ENCODE results near the gene SYAP1.

DNA sequence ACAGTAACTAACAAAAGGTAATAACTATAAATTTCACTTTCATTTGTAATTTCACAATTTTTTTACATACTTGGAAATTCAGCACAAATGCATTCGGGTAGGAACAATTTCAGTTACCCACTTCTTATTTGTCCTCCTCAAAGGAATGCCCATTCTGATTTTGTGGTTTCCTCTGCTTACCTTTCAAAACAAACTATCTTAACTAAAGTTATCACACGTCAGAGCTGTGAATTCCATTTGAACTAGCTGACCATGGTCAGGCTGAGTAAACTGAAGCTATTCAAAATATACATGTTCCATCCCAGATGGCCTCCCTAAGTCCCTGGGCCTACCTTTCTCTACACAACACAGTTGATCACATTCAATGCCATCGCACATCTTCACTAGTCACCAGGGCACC, 11.4 kb upstream of the SYAP1 start:
- TF ChIP-seq SMC3 (conservative IDR thresholded peaks at IDR 0.05; ENCODE audit: poor library complexity) (no peak), EP300 (conservative IDR thresholded peaks at IDR 0.05; ENCODE audit: poor library complexity, severe bottlenecking) (no peak), EZH2 (IDR thresholded peaks at IDR 0.05; ENCODE audit: borderline replicate concordance, insufficient read depth, low read length, poor library complexity, severe bottlenecking) (no peak)
- TF ChIP-seq, protein P1, sequence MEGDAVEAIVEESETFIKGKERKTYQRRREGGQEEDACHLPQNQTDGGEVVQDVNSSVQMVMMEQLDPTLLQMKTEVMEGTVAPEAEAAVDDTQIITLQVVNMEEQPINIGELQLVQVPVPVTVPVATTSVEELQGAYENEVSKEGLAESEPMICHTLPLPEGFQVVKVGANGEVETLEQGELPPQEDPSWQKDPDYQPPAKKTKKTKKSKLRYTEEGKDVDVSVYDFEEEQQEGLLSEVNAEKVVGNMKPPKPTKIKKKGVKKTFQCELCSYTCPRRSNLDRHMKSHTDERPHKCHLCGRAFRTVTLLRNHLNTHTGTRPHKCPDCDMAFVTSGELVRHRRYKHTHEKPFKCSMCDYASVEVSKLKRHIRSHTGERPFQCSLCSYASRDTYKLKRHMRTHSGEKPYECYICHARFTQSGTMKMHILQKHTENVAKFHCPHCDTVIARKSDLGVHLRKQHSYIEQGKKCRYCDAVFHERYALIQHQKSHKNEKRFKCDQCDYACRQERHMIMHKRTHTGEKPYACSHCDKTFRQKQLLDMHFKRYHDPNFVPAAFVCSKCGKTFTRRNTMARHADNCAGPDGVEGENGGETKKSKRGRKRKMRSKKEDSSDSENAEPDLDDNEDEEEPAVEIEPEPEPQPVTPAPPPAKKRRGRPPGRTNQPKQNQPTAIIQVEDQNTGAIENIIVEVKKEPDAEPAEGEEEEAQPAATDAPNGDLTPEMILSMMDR (IDR thresholded peaks at IDR 0.05; ENCODE audit: poor library complexity, severe bottlenecking) = no peak
